Upper lobe of right lung (tissue), 1 donor: ENCODE results near the gene GPR176. TPM values are rescaled to one million over a fixed set of nuclear protein-coding genes. Genes with fewer than 3 reads are reported as not detected.

ENCODE experiments used
- ATAC-seq: fragments of 200-7000 bp; cut with Tn5 transposase; one replicate; pipeline ENCODE4 v1.9.1; 2020; ENCODE audit warnings: mild to moderate bottlenecking, moderate library complexity
- DNase-seq: peaks from one replicate; pipeline ENCODE4 v3.0.0-alpha.2; 2020
- H3K27ac ChIP-seq: fragments of 200-600 bp; one replicate; pipeline ENCODE4 v1.8.0; 2022
- H3K27me3 ChIP-seq: fragments of 200-600 bp; one replicate; pipeline ENCODE4 v1.8.0; 2022; ENCODE audit warnings: mild to moderate bottlenecking
- H3K36me3 ChIP-seq: fragments of 200-600 bp; one replicate; pipeline ENCODE4 v1.8.0; 2022
- H3K4me1 ChIP-seq: fragments of 200-600 bp; one replicate; pipeline ENCODE4 v1.8.0; 2022
- H3K4me3 ChIP-seq: fragments of 200-600 bp; one replicate; pipeline ENCODE4 v1.8.0; 2022; ENCODE audit warnings: mild to moderate bottlenecking
- H3K9me3 ChIP-seq: fragments of 200-600 bp; one replicate; pipeline ENCODE4 v1.8.0; 2022
- intact Hi-C: fragments of 100-400 bp; cut with DNase I; formaldehyde crosslinking; loops from one replicate; pipeline ENCODE4 v1.11.0; 2022
- total RNA-seq: library from RNA; stranded (reverse); fragmentation: NEBNext Ultra II Directional; extraction: Animal tissue kit (Norgen Biotek cat#: 25700); gene quantifications from one replicate; pipeline ENCODE4 v1.2.1, GENCODE V29; 2021
- TF ChIP-seq, protein P1 (sequence below): fragments of 200-600 bp; IDR thresholded peaks from one replicate; pipeline ENCODE4 v1.8.0; 2022; ENCODE audit warnings: antibody characterized with exemption
- donor health status: DM: no; HTN: yes; CAD: no; lungs with severe emphysema.

The GPR176 gene
- total RNA-seq, 1 donor from 2014 or later, result 4.6 TPM

DNA sequence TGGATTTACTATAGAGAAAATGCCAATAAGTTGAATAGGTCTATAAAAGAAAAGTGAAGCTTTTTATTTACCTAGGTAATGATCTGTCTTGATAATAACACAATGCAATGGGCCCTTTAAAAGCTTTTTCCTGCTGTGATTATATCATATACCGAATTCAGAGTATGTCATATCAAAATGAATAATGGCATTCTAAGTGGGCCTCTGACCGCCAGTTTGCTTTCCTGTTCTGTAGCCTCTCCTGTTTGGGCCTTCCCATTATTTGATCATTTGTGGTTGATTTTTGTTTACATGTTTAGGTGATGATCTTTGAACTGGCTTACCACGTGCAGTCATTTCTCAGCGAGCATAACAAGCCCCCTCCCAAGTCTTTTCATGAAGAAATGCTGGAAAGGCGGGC is 28.8 kb upstream of the GPR176 start:
- H3K27ac ChIP-seq, result no peak overlapping the region
- no peaks in the 10 kb centered on the region for H3K9me3 ChIP-seq
- no peak for ATAC-seq
- no peak overlapping the region for H3K4me3 ChIP-seq
- peaks cover 74% of the 10 kb centered on the region for H3K36me3 ChIP-seq
- DNase-seq, result no peak
- H3K27me3 ChIP-seq, result no peaks in the 10 kb centered on the region
- TF ChIP-seq, protein P1, sequence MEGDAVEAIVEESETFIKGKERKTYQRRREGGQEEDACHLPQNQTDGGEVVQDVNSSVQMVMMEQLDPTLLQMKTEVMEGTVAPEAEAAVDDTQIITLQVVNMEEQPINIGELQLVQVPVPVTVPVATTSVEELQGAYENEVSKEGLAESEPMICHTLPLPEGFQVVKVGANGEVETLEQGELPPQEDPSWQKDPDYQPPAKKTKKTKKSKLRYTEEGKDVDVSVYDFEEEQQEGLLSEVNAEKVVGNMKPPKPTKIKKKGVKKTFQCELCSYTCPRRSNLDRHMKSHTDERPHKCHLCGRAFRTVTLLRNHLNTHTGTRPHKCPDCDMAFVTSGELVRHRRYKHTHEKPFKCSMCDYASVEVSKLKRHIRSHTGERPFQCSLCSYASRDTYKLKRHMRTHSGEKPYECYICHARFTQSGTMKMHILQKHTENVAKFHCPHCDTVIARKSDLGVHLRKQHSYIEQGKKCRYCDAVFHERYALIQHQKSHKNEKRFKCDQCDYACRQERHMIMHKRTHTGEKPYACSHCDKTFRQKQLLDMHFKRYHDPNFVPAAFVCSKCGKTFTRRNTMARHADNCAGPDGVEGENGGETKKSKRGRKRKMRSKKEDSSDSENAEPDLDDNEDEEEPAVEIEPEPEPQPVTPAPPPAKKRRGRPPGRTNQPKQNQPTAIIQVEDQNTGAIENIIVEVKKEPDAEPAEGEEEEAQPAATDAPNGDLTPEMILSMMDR, result no peak
- intact Hi-C loops, result no loop called here
- H3K4me1 ChIP-seq, result no peaks in the 10 kb centered on the region

DNA sequence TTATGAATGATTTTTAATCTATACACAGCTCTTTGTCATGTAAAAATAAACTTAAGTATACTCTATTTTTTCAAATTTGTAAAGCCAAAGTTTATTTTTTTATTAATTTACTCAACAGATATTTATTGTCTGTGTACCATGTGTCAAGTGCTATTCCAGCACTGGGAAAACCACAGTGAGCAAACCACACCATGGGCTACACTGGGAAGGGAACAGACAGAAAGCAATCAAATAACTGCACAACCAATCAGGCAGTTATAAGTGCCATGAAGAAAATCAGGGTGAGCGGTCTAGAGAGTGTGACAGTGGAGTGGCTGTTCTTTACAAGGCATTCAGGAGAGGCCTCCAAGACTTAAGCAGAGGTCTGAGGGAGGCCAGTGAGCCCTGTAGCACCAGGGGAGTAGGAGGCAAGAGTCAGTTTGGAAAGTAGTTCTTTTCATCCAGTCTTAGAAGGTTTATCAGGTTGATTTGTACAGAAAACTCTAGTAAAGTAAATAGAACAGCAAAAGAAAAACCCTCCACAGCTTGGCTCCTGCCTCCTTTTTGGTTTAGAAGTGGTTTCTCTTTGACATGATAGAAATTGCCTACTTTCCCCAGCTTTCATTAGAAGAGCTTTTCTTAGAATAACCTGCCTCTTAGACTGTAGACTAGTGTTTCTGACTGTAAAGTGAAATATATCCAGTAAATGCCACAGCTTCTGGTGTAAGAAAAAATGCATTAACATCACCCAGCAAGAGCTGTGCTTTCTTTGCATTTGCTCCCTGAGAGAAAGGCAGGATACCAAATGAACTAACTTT is 27.5 kb upstream of the GPR176 start:
- Histone ChIP-seq H3K4me1 (no peaks in the 10 kb centered on the region), H3K4me3 (no peak overlapping the region), H3K27me3 (no peaks in the 10 kb centered on the region), H3K27ac (no peak overlapping the region), H3K36me3 (peaks cover 72% of the 10 kb centered on the region), H3K9me3 (no peaks in the 10 kb centered on the region)
- intact Hi-C loops, result no loop called here
- ATAC-seq (no peak), DNase-seq (no peak)
- TF ChIP-seq, protein P1, result no peak

DNA sequence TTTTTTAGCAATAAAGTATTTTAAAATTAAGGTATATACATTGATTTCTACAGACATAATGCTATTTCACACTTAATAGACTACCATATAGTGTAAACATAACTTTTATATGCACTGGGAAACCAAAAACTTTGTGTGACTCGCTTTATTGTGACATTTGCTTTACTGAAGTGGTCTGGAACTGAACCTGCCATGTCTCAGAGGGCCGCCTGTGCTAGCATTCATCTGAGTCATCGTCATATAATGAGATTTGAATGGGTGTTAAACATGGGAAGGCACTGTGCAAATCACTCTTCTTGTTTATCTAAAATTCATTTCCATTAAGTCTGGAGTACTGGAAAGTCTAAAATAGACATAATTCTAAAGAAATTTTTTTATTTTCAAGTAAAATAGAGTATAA is 26.8 kb upstream of the GPR176 start:
- no peaks in the 10 kb centered on the region for H3K9me3 ChIP-seq
- intact Hi-C loops, result no loop called here
- peaks cover 68% of the 10 kb centered on the region for H3K36me3 ChIP-seq
- no peak overlapping the region for H3K4me3 ChIP-seq
- TF ChIP-seq, protein P1, result no peak
- ATAC-seq (no peak), DNase-seq (no peak)
- no peaks in the 10 kb centered on the region for H3K27me3 ChIP-seq
- no peaks in the 10 kb centered on the region for H3K4me1 ChIP-seq
- H3K27ac ChIP-seq, result no peak overlapping the region

DNA sequence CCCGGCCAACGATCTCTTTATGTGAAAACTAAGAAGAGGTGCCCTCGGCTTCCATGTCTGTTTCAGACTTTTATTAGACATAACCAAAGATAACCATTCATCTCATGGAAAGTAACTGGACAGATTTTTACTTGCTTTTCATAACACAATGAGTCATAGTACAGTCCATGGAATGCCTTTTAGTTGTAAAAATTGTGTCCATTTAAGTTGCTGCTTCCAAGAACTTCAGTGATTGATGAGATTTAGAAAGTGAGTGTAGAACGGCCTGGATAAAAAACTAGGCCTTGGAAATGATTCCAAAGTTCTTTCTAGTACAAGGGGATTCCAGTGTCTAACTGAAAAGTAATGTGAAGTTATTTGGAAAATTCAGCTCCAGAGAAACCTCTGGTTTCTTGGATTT is 24.7 kb upstream of the GPR176 start:
- no peaks in the 10 kb centered on the region for H3K4me1 ChIP-seq
- DNase-seq (no peak), ATAC-seq (no peak)
- intact Hi-C loops, result no loop called here
- no peak overlapping the region for H3K27ac ChIP-seq
- H3K9me3 ChIP-seq, result no peaks in the 10 kb centered on the region
- H3K27me3 ChIP-seq, result no peaks in the 10 kb centered on the region
- H3K4me3 ChIP-seq, result no peak overlapping the region
- TF ChIP-seq, protein P1, result no peak
- H3K36me3 ChIP-seq, result peaks cover 65% of the 10 kb centered on the region

DNA sequence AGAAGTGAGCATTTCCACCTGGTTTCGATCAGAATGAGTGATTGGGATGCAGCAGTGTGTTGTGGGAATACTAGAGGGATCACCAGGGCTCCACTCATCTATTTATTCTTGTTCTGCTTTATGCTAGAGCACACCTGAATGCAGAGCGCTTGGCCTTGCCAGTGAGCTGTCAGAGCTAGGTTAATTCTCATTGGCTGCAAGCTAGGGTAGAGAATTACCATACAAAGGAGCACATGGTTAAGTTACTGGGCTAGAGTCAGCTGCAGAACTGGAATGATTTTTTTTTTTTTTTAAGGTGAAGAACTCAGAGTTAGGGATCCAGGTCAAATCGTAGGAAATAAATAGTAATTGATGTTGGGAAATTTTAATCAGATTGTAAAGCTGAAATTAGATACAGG is 22.7 kb upstream of the GPR176 start:
- Histone ChIP-seq H3K4me1 (peaks cover 9% of the 10 kb centered on the region), H3K4me3 (no peak overlapping the region), H3K27me3 (no peaks in the 10 kb centered on the region), H3K27ac (no peak overlapping the region), H3K36me3 (peaks cover 61% of the 10 kb centered on the region), H3K9me3 (no peaks in the 10 kb centered on the region)
- DNase-seq (no peak), ATAC-seq (no peak)
- TF ChIP-seq, protein P1, result no peak
- intact Hi-C loops, result no loop called here
